Esophagus muscularis mucosa (tissue), 4 donors: ENCODE data around the gene MIPOL1. TPM values are rescaled to one million over a fixed set of nuclear protein-coding genes. Genes with fewer than 3 reads are reported as not detected.

Experiments
- DNase-seq: peaks from one replicate; pipeline ENCODE4 v3.0.0-alpha.2; 2017; ENCODE audit errors: extremely low spot score
- H3K27ac ChIP-seq, 4 donors: fragments of 200-600 bp; sonication (generic); replicated peaks in 1 of 4; 1 replicate in 3 of 4; 2 replicates in 1 of 4; pipeline ENCODE4 v1.5.1; 2016 to 2019; ENCODE audit warnings: mild to moderate bottlenecking in 1 of 4
- H3K27me3 ChIP-seq, 4 donors: fragments of 200-600 bp; sonication (generic); one replicate each; pipeline versions ENCODE4 v1.5.1 to v1.6.0; 2016 to 2019
- H3K36me3 ChIP-seq, 4 donors: fragments of 200-600 bp; sonication (generic); one replicate each; pipeline ENCODE4 v1.5.1; 2016 to 2019
- H3K4me1 ChIP-seq, 4 donors: fragments of 200-600 bp; sonication (generic); one replicate each; pipeline ENCODE4 v1.5.1; 2016 to 2019
- H3K4me3 ChIP-seq, 4 donors: fragments of 200-600 bp; sonication (generic); 1 replicate in 2 of 4; 2 replicates in 2 of 4; pipeline ENCODE4 v1.5.1; 2016 to 2019; ENCODE audit warnings: mild to moderate bottlenecking in 4 of 4, moderate library complexity in 1 of 4
- H3K9me3 ChIP-seq, 4 donors: fragments of 200-600 bp; sonication (generic); 1 replicate in 3 of 4; 2 replicates in 1 of 4; pipeline ENCODE4 v1.5.1; 2016 to 2019
- EP300 ChIP-seq: sonication (generic); formaldehyde crosslinking; IDR thresholded peaks from one replicate; pipeline ENCODE4 v1.6.1; 2017; ENCODE audit warnings: antibody characterized with exemption
- POLR2A ChIP-seq: fragments of 450-650 bp; IDR thresholded peaks from one replicate; pipeline ENCODE4 v1.6.1; 2017; ENCODE audit warnings: antibody characterized with exemption, moderate library complexity, mild to moderate bottlenecking, low read depth
- POLR2AphosphoS5 ChIP-seq, 2 donors: sonication (generic); formaldehyde crosslinking; IDR thresholded peaks; one replicate each; pipeline ENCODE4 v1.6.1; 2017; ENCODE audit warnings: antibody characterized with exemption in 2 of 2
- WGBS: methylation state at CpG from one replicate; pipeline ENCODE4 v1.1.5; 2018; 5-methylcytosine and 5-hydroxymethylcytosine counted together
- intact Hi-C: fragments of 100-400 bp; cut with DNase I; formaldehyde crosslinking; loops from one replicate; pipeline ENCODE4 v1.15.1; 2023
- total RNA-seq, 4 donors: library from RNA; depleted of rRNA; stranded (reverse); fragments of >200 nt; gene quantifications; one replicate each; pipeline versions ENCODE4 v1.1.0 to v1.2.1, GENCODE V29; 2016
- TF ChIP-seq, protein P1 (sequence below), 3 experiments: fragments of 200-600 bp in 2 of 3; fragments of 450-650 bp in 1 of 3; sonication (generic) in 2 of 3; IDR thresholded peaks; one replicate each; pipeline ENCODE4 v1.5.1; 2017 to 2019; ENCODE audit warnings: antibody characterized with exemption in 3 of 3, mild to moderate bottlenecking in 2 of 3, moderate library complexity in 1 of 3

Gene MIPOL1
- total RNA-seq, 4 donors from 2014 or later, result 6.5 to 21.2 (median 10.4) TPM

DNA sequence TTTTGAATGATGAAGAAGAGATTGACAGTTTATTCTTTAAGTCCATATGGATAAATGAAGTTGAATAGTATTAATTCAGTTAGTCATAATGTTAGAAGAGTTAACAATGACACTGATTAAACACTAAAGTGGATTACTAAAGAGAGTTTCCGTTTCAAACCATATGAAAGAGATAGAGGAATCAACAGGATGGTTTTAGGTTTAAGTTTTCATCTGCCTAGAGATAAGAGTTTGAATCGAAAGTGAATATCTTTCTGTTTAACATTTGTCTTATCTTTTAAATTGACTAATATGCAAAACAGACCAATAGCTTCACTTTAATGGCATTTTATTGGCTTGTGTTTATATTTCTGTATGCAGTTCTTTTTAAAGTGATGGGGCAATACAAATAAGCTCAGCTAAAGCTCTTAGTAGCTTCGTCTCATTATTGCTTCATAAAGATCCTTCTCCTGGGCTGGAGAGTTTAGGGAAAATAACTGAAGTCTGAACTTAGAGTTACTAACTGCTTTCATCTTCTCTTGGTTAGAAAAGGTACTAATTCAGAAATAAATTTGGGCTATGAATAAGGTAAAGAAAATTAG lies 66.0 kb downstream of the MIPOL1 start:
- H3K9me3 ChIP-seq, result no peaks in the 10 kb centered on the region
- no peaks in the 10 kb centered on the region for H3K4me1 ChIP-seq
- H3K27ac ChIP-seq, result no peak overlapping the region
- intact Hi-C loops, result no loop called here
- 76% methylated on average over 3 of the region's 3 CpGs for WGBS
- no peaks in the 10 kb centered on the region for H3K27me3 ChIP-seq
- H3K36me3 ChIP-seq, result peaks cover 0 to 8% (median 0%) of the 10 kb centered on the region in 4 donors
- TF ChIP-seq POLR2A (no peak), EP300 (no peak)
- TF ChIP-seq, protein P1, sequence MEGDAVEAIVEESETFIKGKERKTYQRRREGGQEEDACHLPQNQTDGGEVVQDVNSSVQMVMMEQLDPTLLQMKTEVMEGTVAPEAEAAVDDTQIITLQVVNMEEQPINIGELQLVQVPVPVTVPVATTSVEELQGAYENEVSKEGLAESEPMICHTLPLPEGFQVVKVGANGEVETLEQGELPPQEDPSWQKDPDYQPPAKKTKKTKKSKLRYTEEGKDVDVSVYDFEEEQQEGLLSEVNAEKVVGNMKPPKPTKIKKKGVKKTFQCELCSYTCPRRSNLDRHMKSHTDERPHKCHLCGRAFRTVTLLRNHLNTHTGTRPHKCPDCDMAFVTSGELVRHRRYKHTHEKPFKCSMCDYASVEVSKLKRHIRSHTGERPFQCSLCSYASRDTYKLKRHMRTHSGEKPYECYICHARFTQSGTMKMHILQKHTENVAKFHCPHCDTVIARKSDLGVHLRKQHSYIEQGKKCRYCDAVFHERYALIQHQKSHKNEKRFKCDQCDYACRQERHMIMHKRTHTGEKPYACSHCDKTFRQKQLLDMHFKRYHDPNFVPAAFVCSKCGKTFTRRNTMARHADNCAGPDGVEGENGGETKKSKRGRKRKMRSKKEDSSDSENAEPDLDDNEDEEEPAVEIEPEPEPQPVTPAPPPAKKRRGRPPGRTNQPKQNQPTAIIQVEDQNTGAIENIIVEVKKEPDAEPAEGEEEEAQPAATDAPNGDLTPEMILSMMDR (IDR thresholded peaks at IDR 0.05), result no peak
- H3K4me3 ChIP-seq, result no peak overlapping the region
- no peak for DNase-seq

DNA sequence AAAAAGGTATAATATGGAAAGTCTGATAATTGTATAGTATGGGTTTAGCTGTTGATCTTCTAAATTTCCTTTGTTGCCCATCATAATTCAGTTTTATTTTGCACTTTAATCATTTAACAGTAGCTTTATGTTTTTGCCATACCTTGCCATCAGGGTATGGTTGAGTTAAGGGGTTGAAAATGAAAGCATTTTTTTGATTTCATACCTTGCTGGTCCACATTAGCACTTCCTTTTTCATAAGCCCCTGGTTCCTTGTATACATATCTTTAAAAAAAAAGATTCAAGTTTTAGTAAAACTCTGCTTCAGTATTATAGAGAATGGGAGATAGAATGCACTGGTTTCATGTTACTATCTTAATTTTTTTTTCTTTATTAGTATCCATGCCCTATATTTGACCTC lies 71.1 kb downstream of the MIPOL1 start:
- DNase-seq, result no peak

DNA sequence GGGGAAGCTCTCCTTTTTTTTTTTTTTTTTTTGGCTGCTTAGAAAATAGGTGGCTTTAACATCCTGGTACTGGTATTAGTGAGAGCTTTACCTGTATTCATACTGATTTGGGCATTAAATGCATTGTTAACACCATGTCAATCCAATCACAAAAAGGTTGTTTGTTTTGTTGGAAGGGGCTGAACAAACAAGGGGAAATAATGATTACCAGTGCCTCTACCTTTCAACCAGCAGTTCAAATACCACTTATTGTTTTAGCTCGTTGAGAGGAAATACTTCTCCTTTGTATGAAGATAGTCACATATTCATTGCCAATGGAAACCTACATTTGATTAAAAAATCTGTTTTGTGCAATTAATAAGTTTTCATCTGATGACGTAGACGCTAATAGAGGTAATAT lies 72.9 kb downstream of the MIPOL1 start:
- no peaks in the 10 kb centered on the region for H3K9me3 ChIP-seq
- H3K27ac ChIP-seq, result no peak overlapping the region
- H3K36me3 ChIP-seq, result peaks cover 0 to 8% (median 0%) of the 10 kb centered on the region in 4 donors
- H3K4me1 ChIP-seq, result no peaks in the 10 kb centered on the region
- H3K27me3 ChIP-seq, result no peaks in the 10 kb centered on the region
- no peak for DNase-seq
- WGBS, result 93% methylated on average over 3 of the region's 3 CpGs
- no peak overlapping the region for H3K4me3 ChIP-seq
- intact Hi-C loops, result no loop called here
- no peak for TF ChIP-seq EP300
- TF ChIP-seq, protein P1 (IDR thresholded peaks at IDR 0.05), result no peak
- TF ChIP-seq POLR2A, result no peak
- no peak for TF ChIP-seq POLR2AphosphoS5 (IDR thresholded peaks at IDR 0.05)

More for the DNA sequence above, 71.1 kb downstream of the MIPOL1 start:
- H3K9me3 ChIP-seq, result no peaks in the 10 kb centered on the region
- H3K36me3 ChIP-seq, result peaks cover 0 to 8% (median 0%) of the 10 kb centered on the region in 4 donors
- TF ChIP-seq POLR2AphosphoS5 (IDR thresholded peaks at IDR 0.05), result no peak
- TF ChIP-seq POLR2A, result no peak
- TF ChIP-seq EP300, result no peak
- TF ChIP-seq, protein P1 (IDR thresholded peaks at IDR 0.05), result no peak
- H3K27me3 ChIP-seq, result no peaks in the 10 kb centered on the region
- no peak overlapping the region for H3K4me3 ChIP-seq
- intact Hi-C loops, result no loop called here
- no peak overlapping the region for H3K27ac ChIP-seq
- no peaks in the 10 kb centered on the region for H3K4me1 ChIP-seq

DNA sequence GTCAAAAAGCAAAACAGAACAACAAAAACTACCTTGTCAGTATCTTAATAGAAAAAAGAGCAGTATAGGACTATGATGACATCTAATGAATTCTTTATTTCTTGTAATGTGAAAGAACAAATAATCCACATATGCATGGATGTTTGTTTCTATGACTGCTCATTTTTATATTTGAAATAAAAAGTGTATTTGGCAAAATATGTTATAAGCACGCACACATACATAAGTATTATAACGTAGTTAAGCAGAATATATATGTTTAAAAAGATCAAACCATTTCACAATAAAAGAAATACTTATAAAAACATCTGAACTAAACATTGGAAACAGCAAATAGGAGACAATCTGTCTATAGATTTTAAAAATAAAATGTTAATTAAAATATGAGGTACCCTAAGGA lies 74.8 kb downstream of the MIPOL1 start:
- no peaks in the 10 kb centered on the region for H3K9me3 ChIP-seq
- no peak for DNase-seq
- 99% methylated on average over 2 of the region's 2 CpGs for WGBS
- no peaks in the 10 kb centered on the region for H3K36me3 ChIP-seq
- no peak overlapping the region for H3K27ac ChIP-seq
- TF ChIP-seq, protein P1 (IDR thresholded peaks at IDR 0.05), result no peak
- no peak for TF ChIP-seq EP300
- no peak for TF ChIP-seq POLR2A
- TF ChIP-seq POLR2AphosphoS5 (IDR thresholded peaks at IDR 0.05), result no peak
- intact Hi-C loops, result no loop called here
- H3K4me1 ChIP-seq, result no peaks in the 10 kb centered on the region
- H3K27me3 ChIP-seq, result no peaks in the 10 kb centered on the region
- H3K4me3 ChIP-seq, result no peak overlapping the region

DNA sequence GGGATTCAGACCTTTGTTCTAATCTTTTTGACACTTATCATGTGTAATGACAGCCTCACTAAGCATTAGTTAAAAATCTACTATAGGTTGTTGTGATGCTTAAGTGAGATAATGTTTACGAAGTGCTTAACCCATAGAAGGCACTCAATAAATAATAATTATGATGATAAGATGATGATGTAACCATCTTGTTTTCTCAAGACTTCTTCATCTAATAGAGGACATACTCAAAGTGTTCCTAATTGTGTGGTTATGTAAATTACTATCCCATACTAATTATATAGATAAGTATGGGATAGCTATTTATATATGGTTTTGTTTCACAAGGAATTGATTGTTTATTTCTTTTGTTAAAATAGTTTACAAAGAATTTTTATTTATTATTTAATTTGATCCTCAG lies 76.9 kb downstream of the MIPOL1 start:
- intact Hi-C loops, result no loop called here
- no peak for TF ChIP-seq EP300
- no peak for TF ChIP-seq POLR2A
- no peak for TF ChIP-seq POLR2AphosphoS5 (IDR thresholded peaks at IDR 0.05)
- TF ChIP-seq, protein P1 (IDR thresholded peaks at IDR 0.05), result no peak
- H3K27me3 ChIP-seq, result no peaks in the 10 kb centered on the region
- no peaks in the 10 kb centered on the region for H3K9me3 ChIP-seq
- 92% methylated on average over 1 of the region's 1 CpG for WGBS
- H3K4me3 ChIP-seq, result no peak overlapping the region
- no peak for DNase-seq
- H3K4me1 ChIP-seq, result no peaks in the 10 kb centered on the region
- H3K27ac ChIP-seq, result no peak overlapping the region
- H3K36me3 ChIP-seq, result no peaks in the 10 kb centered on the region
